Left kidney (tissue), 2 donors: ENCODE measurements around the gene ERO1B. TPM values are rescaled to one million over a fixed set of nuclear protein-coding genes. Genes with fewer than 3 reads are reported as not detected.
A peak's percentile ranks its signal among the peaks of the same experiment; 100 is the strongest.
"Not testable (repeated sequence)": the region's sequence is repeated elsewhere in the genome, so short reads cannot be mapped to it uniquely, and the experiment has no call there.

Experiments used
- DNase-seq: peaks from one replicate; pipeline ENCODE4 v3.0.0-alpha.2; 2013
- polyA plus RNA-seq: library from polyadenylated mRNA; unstranded; fragments of 120-200 nt; gene quantifications from one replicate; pipeline ENCODE4 v1.2.1, GENCODE V29; 2013; ENCODE audit not compliant: insufficient read length

The ERO1B gene
- polyA plus RNA-seq, 1 donor: 13.9 TPM

GRCh38 chr1:236186471-236186870, 95.3 kb downstream of the ERO1B start:
- not testable (repeated sequence) for DNase-seq

GRCh38 chr1:236185687-236186086, 96.1 kb downstream of the ERO1B start:
- no peak for DNase-seq

GRCh38 chr1:236181059-236181458, 100.7 kb downstream of the ERO1B start:
- no peak for DNase-seq

GRCh38 chr1:236179634-236180033, 102.1 kb downstream of the ERO1B start:
- no peak for DNase-seq

GRCh38 chr1:236176337-236177336, 105.1 kb downstream of the ERO1B start:
- peak; percentile 34 for DNase-seq

- DNase-seq: no peak
Measured at GRCh38 chr1:236175642-236176336, 106.0 kb downstream of the ERO1B start.

GRCh38 chr1:236173174-236173767, 108.5 kb downstream of the ERO1B start:
- no peak for DNase-seq

GRCh38 chr1:236172041-236172579, 109.6 kb downstream of the ERO1B start:
- no peak for DNase-seq

- DNase-seq: no peak
Measured at GRCh38 chr1:236168716-236169429, 112.9 kb downstream of the ERO1B start.

- DNase-seq: no peak
Measured at GRCh38 chr1:236167578-236167977, 114.2 kb downstream of the ERO1B start.

- DNase-seq: no peak
Measured at GRCh38 chr1:236167154-236167553, 114.6 kb downstream of the ERO1B start.

GRCh38 chr1:236166041-236166440, 115.7 kb downstream of the ERO1B start:
- DNase-seq: no peak

Other genes starting within 250 kb of the ERO1B start
- 177 TPM for gene NID1, start 216.9 kb downstream of the ERO1B start, polyA plus RNA-seq
- 43.4 TPM for gene GPR137B, start 139.4 kb downstream of the ERO1B start, polyA plus RNA-seq
- gene EDARADD, start 112.3 kb upstream of the ERO1B start, polyA plus RNA-seq: 8.2 TPM
- 113 TPM for gene LGALS8, start 242.0 kb upstream of the ERO1B start, polyA plus RNA-seq